Measurements from ENCODE around the gene SHISA9. TPM values are rescaled to one million over a fixed set of nuclear protein-coding genes. Genes with fewer than 3 reads are reported as not detected.

Gene SHISA9
- total RNA-seq, 1 experiment from 2014 or later: not detected

DNA sequence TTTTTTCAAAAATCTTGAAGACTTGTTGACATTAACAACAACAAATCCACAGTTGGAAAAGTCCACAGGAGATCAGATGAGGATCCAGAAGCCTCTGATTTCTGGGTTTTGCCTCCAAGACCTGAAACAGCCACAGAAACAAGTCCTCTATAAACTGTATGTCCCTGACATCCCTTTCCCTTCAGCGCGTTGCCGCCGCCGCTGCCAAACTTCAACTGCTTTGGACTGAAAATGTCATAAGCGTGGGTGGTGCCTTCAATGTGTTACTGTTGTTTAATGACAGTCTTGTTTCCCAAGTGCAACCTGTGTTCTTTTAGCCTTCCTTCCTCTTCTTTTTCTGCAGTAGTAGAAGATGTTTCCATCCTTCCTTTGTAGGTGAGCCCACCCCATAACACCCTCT lies 334.9 kb downstream of the SHISA9 start (continued):
- no peak for TF ChIP-seq REST (IDR thresholded peaks at IDR 0.05; ENCODE audit: low read depth)
- no peak for TF ChIP-seq ZBTB33 (IDR thresholded peaks at IDR 0.05; ENCODE audit: extremely low read depth, insufficient replicate concordance, low read length)
- no peak for TF ChIP-seq YY1 (IDR thresholded peaks at IDR 0.05; ENCODE audit: extremely low read depth, insufficient replicate concordance, low read depth, low read length)

DNA sequence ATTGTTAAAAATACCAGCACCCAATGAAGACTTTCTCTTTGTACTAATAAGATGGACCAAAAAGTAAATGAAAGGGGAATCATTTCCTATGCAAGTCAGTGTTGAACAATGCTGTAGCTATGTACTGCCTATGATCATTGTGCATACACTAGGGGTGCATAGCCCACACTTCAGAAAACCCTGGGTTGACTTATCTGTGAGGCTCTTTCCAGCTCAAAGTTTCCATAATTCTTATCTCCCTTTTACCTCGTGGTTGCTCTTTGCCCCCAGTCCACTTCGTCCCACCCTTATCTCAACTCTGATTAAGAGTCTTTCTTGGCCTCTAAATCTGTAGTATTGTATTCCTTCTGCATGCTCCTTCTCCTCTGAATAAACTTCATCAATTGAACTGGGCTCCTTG lies 336.8 kb downstream of the SHISA9 start:
- H3K4me2 ChIP-seq (ENCODE audit: low read length): no peak overlapping the region
- intact Hi-C loops (cut with micrococcal nuclease): no loop called here
- no peaks in the 10 kb centered on the region for H3K36me3 ChIP-seq (ENCODE audit: control insufficient read depth in 1 of 2, insufficient read depth in 2 of 2, low read length in 2 of 2)
- no peak for DNase-seq (ENCODE audit: low read depth, low spot score)
- no peaks in the 10 kb centered on the region for H3K79me2 ChIP-seq (ENCODE audit: insufficient read depth, low read length)
- H3K9me2 ChIP-seq (ENCODE audit: insufficient read depth): no peaks in the 10 kb centered on the region
- H3K9ac ChIP-seq (ENCODE audit: low read length): no peak overlapping the region
- H2AFZ ChIP-seq (ENCODE audit: low read depth, low read length, poor library complexity, severe bottlenecking): no peak overlapping the region
- no peaks in the 10 kb centered on the region for H3K4me1 ChIP-seq (ENCODE audit: control insufficient read depth in 1 of 2, insufficient read depth in 2 of 2, low read length in 2 of 2)
- H3K27me3 ChIP-seq (ENCODE audit: insufficient read depth, low read length): no peaks in the 10 kb centered on the region
- H3K4me3 ChIP-seq (replicated peaks in 1 of 2; ENCODE audit: low read depth in 1 of 2, low read length in 2 of 2): no peak overlapping the region
- ChIA-PET POLR2A (no interaction called here), RAD21 (ENCODE audit: low non-redundant PET in 1 of 2, low total read pairs in 2 of 2, uncharacterized antibody in 2 of 2, unreplicated experiment in 2 of 2) (no interaction called here), CTCF (no interaction called here)
- no TSS peak for BruUV-seq (replicated peaks)
- H4K20me1 ChIP-seq (ENCODE audit: insufficient read depth): no peaks in the 10 kb centered on the region
- ATAC-seq: no peak
- H3K27ac ChIP-seq (ENCODE audit: low read depth, low read length): no peak overlapping the region
- no peaks in the 10 kb centered on the region for H3K9me3 ChIP-seq (ENCODE audit: control insufficient read depth in 1 of 2, insufficient read depth in 1 of 2, low read depth in 1 of 2, low read length in 2 of 2)
- TF ChIP-seq SRF (IDR thresholded peaks at IDR 0.05; ENCODE audit: low read depth) (no peak), ZBTB33 (IDR thresholded peaks at IDR 0.05; ENCODE audit: extremely low read depth, insufficient replicate concordance, low read length) (no peak), YY1 (IDR thresholded peaks at IDR 0.05; ENCODE audit: extremely low read depth, insufficient replicate concordance, low read depth, low read length) (no peak), RAD21 (IDR thresholded peaks at IDR 0.05; ENCODE audit: low read depth) (no peak), ZFX (IDR thresholded peaks at IDR 0.05) (no peak), CEBPB (IDR thresholded peaks at IDR 0.05; ENCODE audit: low read depth) (no peak), FOSL1 (IDR thresholded peaks at IDR 0.05; ENCODE audit: low read depth) (no peak), TCF7L2 (IDR thresholded peaks at IDR 0.05; ENCODE audit: borderline replicate concordance, extremely low read depth, insufficient read depth, insufficient read length) (no peak), EZH2phosphoT487 (IDR thresholded peaks at IDR 0.05; ENCODE audit: borderline replicate concordance) (no peak), CBX3 (IDR thresholded peaks at IDR 0.05; ENCODE audit: low read depth) (no peak), ELF1 (IDR thresholded peaks at IDR 0.05; ENCODE audit: borderline replicate concordance, low read depth) (no peak), JUND (IDR thresholded peaks at IDR 0.05) (no peak)
- TF ChIP-seq, protein P1, sequence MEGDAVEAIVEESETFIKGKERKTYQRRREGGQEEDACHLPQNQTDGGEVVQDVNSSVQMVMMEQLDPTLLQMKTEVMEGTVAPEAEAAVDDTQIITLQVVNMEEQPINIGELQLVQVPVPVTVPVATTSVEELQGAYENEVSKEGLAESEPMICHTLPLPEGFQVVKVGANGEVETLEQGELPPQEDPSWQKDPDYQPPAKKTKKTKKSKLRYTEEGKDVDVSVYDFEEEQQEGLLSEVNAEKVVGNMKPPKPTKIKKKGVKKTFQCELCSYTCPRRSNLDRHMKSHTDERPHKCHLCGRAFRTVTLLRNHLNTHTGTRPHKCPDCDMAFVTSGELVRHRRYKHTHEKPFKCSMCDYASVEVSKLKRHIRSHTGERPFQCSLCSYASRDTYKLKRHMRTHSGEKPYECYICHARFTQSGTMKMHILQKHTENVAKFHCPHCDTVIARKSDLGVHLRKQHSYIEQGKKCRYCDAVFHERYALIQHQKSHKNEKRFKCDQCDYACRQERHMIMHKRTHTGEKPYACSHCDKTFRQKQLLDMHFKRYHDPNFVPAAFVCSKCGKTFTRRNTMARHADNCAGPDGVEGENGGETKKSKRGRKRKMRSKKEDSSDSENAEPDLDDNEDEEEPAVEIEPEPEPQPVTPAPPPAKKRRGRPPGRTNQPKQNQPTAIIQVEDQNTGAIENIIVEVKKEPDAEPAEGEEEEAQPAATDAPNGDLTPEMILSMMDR (IDR thresholded peaks at IDR 0.05 in 2 of 3, conservative IDR thresholded peaks at IDR 0.05 in 1 of 3; ENCODE audit: borderline replicate concordance in 1 of 3, insufficient read depth in 1 of 3, low read depth in 2 of 3, low read length in 2 of 3): no peak
- TF ChIP-seq, protein P2, sequence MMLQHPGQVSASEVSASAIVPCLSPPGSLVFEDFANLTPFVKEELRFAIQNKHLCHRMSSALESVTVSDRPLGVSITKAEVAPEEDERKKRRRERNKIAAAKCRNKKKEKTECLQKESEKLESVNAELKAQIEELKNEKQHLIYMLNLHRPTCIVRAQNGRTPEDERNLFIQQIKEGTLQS (IDR thresholded peaks at IDR 0.05): no peak
